Measurements from ENCODE around the gene TMBIM1.

Gene TMBIM1

GRCh38 chr2:218260742-218261422 is 31.4 kb downstream of the TMBIM1 start, which contains the start of gene GPBAR1:
GPBAR1 (plus strand) TSS chr2:218261015; CDS start chr2:218262725, 1,710 bp downstream.
- Histone ChIP-seq H3K4me3 (ENCODE audit: extremely low read depth, insufficient read depth, low read length, poor library complexity, severe bottlenecking) (no peak within 1 kb of the TSS), H3K9me3 (ENCODE audit: control insufficient read depth, low read length) (no peaks in the 10 kb centered on the region), H3K4me1 (ENCODE audit: control insufficient read depth, insufficient read depth, low read length, poor library complexity, severe bottlenecking) (peaks cover 46% of the 10 kb centered on the region), H3K36me3 (ENCODE audit: control insufficient read depth, insufficient read depth, low read length) (peaks cover 44% of the 10 kb centered on the region), H3K27ac (ENCODE audit: low read depth, low read length, severe bottlenecking) (peak within 1 kb of the TSS; percentile 95)
- WGBS, 2 experiments (ENCODE audit: insufficient coverage in 2 of 2): 60 to 82% methylated on average over 4 to 5 of the region's 10 CpGs

GRCh38 chr2:218260166-218260565 is 32.1 kb downstream of the TMBIM1 start:
- Histone ChIP-seq H3K9me3 (ENCODE audit: control insufficient read depth, low read length) (no peaks in the 10 kb centered on the region), H3K4me3 (ENCODE audit: extremely low read depth, insufficient read depth, low read length, poor library complexity, severe bottlenecking) (no peak overlapping the region), H3K36me3 (ENCODE audit: control insufficient read depth, insufficient read depth, low read length) (peaks cover 47% of the 10 kb centered on the region), H3K27ac (ENCODE audit: low read depth, low read length, severe bottlenecking) (peak overlapping the region; percentile 95), H3K4me1 (ENCODE audit: control insufficient read depth, insufficient read depth, low read length, poor library complexity, severe bottlenecking) (peaks cover 46% of the 10 kb centered on the region)
- 94 to 96% methylated on average over 2 to 3 of the region's 5 CpGs for WGBS, 2 experiments (ENCODE audit: insufficient coverage in 2 of 2)

GRCh38 chr2:218259099-218259961 is 33.0 kb downstream of the TMBIM1 start:
- H3K9me3 ChIP-seq (ENCODE audit: control insufficient read depth, low read length): no peaks in the 10 kb centered on the region
- no peak overlapping the region for H3K4me3 ChIP-seq (ENCODE audit: extremely low read depth, insufficient read depth, low read length, poor library complexity, severe bottlenecking)
- peaks cover 46% of the 10 kb centered on the region for H3K4me1 ChIP-seq (ENCODE audit: control insufficient read depth, insufficient read depth, low read length, poor library complexity, severe bottlenecking)
- peak overlapping the region; percentile 95 for H3K27ac ChIP-seq (ENCODE audit: low read depth, low read length, severe bottlenecking)
- peaks cover 47% of the 10 kb centered on the region for H3K36me3 ChIP-seq (ENCODE audit: control insufficient read depth, insufficient read depth, low read length)
- 69 to 71% methylated on average over 13 to 15 of the region's 15 CpGs for WGBS, 2 experiments (ENCODE audit: insufficient coverage in 2 of 2)

- Histone ChIP-seq H3K9me3 (ENCODE audit: control insufficient read depth, low read length) (no peaks in the 10 kb centered on the region), H3K4me1 (ENCODE audit: control insufficient read depth, insufficient read depth, low read length, poor library complexity, severe bottlenecking) (peaks cover 42% of the 10 kb centered on the region), H3K27ac (ENCODE audit: low read depth, low read length, severe bottlenecking) (peak overlapping the region; percentile 59), H3K4me3 (ENCODE audit: extremely low read depth, insufficient read depth, low read length, poor library complexity, severe bottlenecking) (no peak overlapping the region), H3K36me3 (ENCODE audit: control insufficient read depth, insufficient read depth, low read length) (peaks cover 47% of the 10 kb centered on the region)
- WGBS, 2 experiments (ENCODE audit: insufficient coverage in 2 of 2): 79 to 87% methylated on average over 3 to 8 of the region's 8 CpGs
These were observed 34.8 kb downstream of the TMBIM1 start for GRCh38 chr2:218257390-218257981.

- 98 to 99% methylated on average over 10 to 13 of the region's 13 CpGs for WGBS, 2 experiments (ENCODE audit: insufficient coverage in 2 of 2)
- H3K4me3 ChIP-seq (ENCODE audit: extremely low read depth, insufficient read depth, low read length, poor library complexity, severe bottlenecking): no peak overlapping the region
- H3K36me3 ChIP-seq (ENCODE audit: control insufficient read depth, insufficient read depth, low read length): peaks cover 54% of the 10 kb centered on the region
- no peaks in the 10 kb centered on the region for H3K9me3 ChIP-seq (ENCODE audit: control insufficient read depth, low read length)
- H3K4me1 ChIP-seq (ENCODE audit: control insufficient read depth, insufficient read depth, low read length, poor library complexity, severe bottlenecking): peaks cover 37% of the 10 kb centered on the region
- no peak overlapping the region for H3K27ac ChIP-seq (ENCODE audit: low read depth, low read length, severe bottlenecking)
These were observed 35.5 kb downstream of the TMBIM1 start for GRCh38 chr2:218256612-218257350.

GRCh38 chr2:218255446-218255845 is 36.9 kb downstream of the TMBIM1 start:
- peaks cover 24% of the 10 kb centered on the region for H3K4me1 ChIP-seq (ENCODE audit: control insufficient read depth, insufficient read depth, low read length, poor library complexity, severe bottlenecking)
- no peaks in the 10 kb centered on the region for H3K9me3 ChIP-seq (ENCODE audit: control insufficient read depth, low read length)
- WGBS, 2 experiments (ENCODE audit: insufficient coverage in 2 of 2): 84 to 98% methylated on average over 5 to 6 of the region's 6 CpGs
- H3K36me3 ChIP-seq (ENCODE audit: control insufficient read depth, insufficient read depth, low read length): peaks cover 67% of the 10 kb centered on the region
- no peak overlapping the region for H3K4me3 ChIP-seq (ENCODE audit: extremely low read depth, insufficient read depth, low read length, poor library complexity, severe bottlenecking)
- no peak overlapping the region for H3K27ac ChIP-seq (ENCODE audit: low read depth, low read length, severe bottlenecking)

GRCh38 chr2:218253232-218253625 is 39.1 kb downstream of the TMBIM1 start:
- no peaks in the 10 kb centered on the region for H3K9me3 ChIP-seq (ENCODE audit: control insufficient read depth, low read length)
- H3K4me1 ChIP-seq (ENCODE audit: control insufficient read depth, insufficient read depth, low read length, poor library complexity, severe bottlenecking): peaks cover 4% of the 10 kb centered on the region
- H3K4me3 ChIP-seq (ENCODE audit: extremely low read depth, insufficient read depth, low read length, poor library complexity, severe bottlenecking): no peak overlapping the region
- no peak overlapping the region for H3K27ac ChIP-seq (ENCODE audit: low read depth, low read length, severe bottlenecking)
- 90 to 99% methylated on average over 5 of the region's 5 CpGs for WGBS, 2 experiments (ENCODE audit: insufficient coverage in 2 of 2)
- peaks cover 90% of the 10 kb centered on the region for H3K36me3 ChIP-seq (ENCODE audit: control insufficient read depth, insufficient read depth, low read length)

GRCh38 chr2:218252509-218253231 is 39.6 kb downstream of the TMBIM1 start:
- no peak overlapping the region for H3K27ac ChIP-seq (ENCODE audit: low read depth, low read length, severe bottlenecking)
- 82 to 86% methylated on average over 6 to 7 of the region's 7 CpGs for WGBS, 2 experiments (ENCODE audit: insufficient coverage in 2 of 2)
- H3K4me3 ChIP-seq (ENCODE audit: extremely low read depth, insufficient read depth, low read length, poor library complexity, severe bottlenecking): no peak overlapping the region
- peaks cover 95% of the 10 kb centered on the region for H3K36me3 ChIP-seq (ENCODE audit: control insufficient read depth, insufficient read depth, low read length)
- no peaks in the 10 kb centered on the region for H3K9me3 ChIP-seq (ENCODE audit: control insufficient read depth, low read length)
- H3K4me1 ChIP-seq (ENCODE audit: control insufficient read depth, insufficient read depth, low read length, poor library complexity, severe bottlenecking): no peaks in the 10 kb centered on the region

GRCh38 chr2:218249691-218250090 is 42.6 kb downstream of the TMBIM1 start:
- no peak overlapping the region for H3K27ac ChIP-seq (ENCODE audit: low read depth, low read length, severe bottlenecking)
- no peaks in the 10 kb centered on the region for H3K4me1 ChIP-seq (ENCODE audit: control insufficient read depth, insufficient read depth, low read length, poor library complexity, severe bottlenecking)
- H3K4me3 ChIP-seq (ENCODE audit: extremely low read depth, insufficient read depth, low read length, poor library complexity, severe bottlenecking): no peak overlapping the region
- no peaks in the 10 kb centered on the region for H3K9me3 ChIP-seq (ENCODE audit: control insufficient read depth, low read length)
- WGBS, 2 experiments (ENCODE audit: insufficient coverage in 2 of 2): 96% methylated on average over 11 to 13 of the region's 13 CpGs
- peaks cover 99% of the 10 kb centered on the region for H3K36me3 ChIP-seq (ENCODE audit: control insufficient read depth, insufficient read depth, low read length)

GRCh38 chr2:218245214-218245613 is 47.1 kb downstream of the TMBIM1 start:
- Histone ChIP-seq H3K9me3 (ENCODE audit: control insufficient read depth, low read length) (no peaks in the 10 kb centered on the region), H3K27ac (ENCODE audit: low read depth, low read length, severe bottlenecking) (no peak overlapping the region), H3K4me1 (ENCODE audit: control insufficient read depth, insufficient read depth, low read length, poor library complexity, severe bottlenecking) (no peaks in the 10 kb centered on the region), H3K36me3 (ENCODE audit: control insufficient read depth, insufficient read depth, low read length) (peaks cover 98% of the 10 kb centered on the region), H3K4me3 (ENCODE audit: extremely low read depth, insufficient read depth, low read length, poor library complexity, severe bottlenecking) (no peak overlapping the region)
- 73 to 100% methylated on average over 3 of the region's 5 CpGs for WGBS, 2 experiments (ENCODE audit: insufficient coverage in 2 of 2)
